GM20000 (cell line): ENCODE results near the gene RIMBP2.

Source experiments
- DNase-seq: peaks from one replicate; pipeline ENCODE4 v3.0.0; 2012; ENCODE audit warnings: low spot score
- TF ChIP-seq, protein P1 (sequence below): IDR thresholded peaks from 2 replicates; pipeline ENCODE4 v1.5.1; 2012; ENCODE audit warnings: mild to moderate bottlenecking, control low read depth; ENCODE audit errors: extremely low read depth, missing control alignments

Gene RIMBP2

DNA sequence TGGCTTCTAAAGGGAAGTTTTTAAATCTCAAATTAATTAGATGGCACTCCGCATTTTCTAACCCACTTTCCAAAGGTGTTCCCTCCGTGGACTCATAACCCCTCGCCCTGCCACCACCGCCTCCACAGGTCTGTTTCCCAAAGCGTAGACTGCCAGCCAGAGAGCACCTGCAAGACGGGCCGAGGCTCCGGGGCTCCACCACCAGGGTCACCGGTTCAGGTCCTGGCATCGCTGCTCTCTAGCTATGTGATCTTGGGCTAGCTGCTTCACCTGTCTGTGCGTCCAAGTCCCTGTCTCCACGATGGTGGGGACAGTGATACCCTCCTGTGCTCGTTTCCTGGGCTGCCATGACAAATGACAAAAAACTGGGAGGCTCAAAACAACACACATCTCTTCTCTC is 11.5 kb downstream of the RIMBP2 start:
- TF ChIP-seq, protein P1, sequence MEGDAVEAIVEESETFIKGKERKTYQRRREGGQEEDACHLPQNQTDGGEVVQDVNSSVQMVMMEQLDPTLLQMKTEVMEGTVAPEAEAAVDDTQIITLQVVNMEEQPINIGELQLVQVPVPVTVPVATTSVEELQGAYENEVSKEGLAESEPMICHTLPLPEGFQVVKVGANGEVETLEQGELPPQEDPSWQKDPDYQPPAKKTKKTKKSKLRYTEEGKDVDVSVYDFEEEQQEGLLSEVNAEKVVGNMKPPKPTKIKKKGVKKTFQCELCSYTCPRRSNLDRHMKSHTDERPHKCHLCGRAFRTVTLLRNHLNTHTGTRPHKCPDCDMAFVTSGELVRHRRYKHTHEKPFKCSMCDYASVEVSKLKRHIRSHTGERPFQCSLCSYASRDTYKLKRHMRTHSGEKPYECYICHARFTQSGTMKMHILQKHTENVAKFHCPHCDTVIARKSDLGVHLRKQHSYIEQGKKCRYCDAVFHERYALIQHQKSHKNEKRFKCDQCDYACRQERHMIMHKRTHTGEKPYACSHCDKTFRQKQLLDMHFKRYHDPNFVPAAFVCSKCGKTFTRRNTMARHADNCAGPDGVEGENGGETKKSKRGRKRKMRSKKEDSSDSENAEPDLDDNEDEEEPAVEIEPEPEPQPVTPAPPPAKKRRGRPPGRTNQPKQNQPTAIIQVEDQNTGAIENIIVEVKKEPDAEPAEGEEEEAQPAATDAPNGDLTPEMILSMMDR: no peak
- no peak for DNase-seq

- TF ChIP-seq, protein P1: no peak
Observed at GRCh38 chr12:130703733-130704375, 12.2 kb downstream of the RIMBP2 start.

DNA sequence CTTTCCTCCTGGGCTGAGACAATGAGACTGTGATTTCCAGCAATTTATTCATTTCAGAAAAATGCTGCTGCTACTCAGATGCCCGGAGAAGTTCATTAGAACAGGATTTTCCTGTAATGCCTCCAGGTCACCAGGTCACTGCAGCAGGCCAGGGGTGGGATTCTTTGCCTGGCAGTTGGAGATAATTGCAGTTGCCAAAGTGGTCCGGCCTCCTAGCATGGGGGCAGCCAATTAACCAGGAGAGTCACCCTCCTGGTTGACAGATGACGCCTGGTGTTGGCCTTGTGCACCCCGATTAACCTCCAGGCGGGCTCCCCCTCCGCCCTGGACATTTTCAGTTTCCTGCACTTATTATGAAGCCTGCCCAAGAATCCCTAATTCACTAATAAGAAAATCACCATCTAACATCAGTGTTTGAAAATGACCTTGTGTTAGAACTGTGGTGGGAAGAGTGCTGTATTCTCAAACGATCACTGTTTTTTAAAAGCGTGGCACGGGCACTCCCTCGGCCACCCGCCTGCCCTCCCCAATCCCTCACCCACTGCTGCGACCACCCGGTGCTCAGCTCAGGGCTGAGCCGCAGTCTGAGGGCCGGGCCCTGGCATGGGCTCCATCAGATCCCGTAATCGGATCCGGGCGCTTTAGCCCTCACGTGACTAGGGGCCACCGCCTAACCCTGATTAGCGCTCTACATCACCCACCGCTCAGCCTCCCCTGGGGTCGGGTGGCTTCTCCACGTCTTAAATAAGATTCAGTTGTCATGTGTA is 12.9 kb downstream of the RIMBP2 start:
- TF ChIP-seq, protein P1: no peak
- no peak for DNase-seq

More at GRCh38 chr12:130703733-130704375, 12.2 kb downstream of the RIMBP2 start:
- DNase-seq: no peak

GRCh38 chr12:130701402-130701744 is 14.7 kb downstream of the RIMBP2 start:
- DNase-seq: no peak
- TF ChIP-seq, protein P1: no peak

DNA sequence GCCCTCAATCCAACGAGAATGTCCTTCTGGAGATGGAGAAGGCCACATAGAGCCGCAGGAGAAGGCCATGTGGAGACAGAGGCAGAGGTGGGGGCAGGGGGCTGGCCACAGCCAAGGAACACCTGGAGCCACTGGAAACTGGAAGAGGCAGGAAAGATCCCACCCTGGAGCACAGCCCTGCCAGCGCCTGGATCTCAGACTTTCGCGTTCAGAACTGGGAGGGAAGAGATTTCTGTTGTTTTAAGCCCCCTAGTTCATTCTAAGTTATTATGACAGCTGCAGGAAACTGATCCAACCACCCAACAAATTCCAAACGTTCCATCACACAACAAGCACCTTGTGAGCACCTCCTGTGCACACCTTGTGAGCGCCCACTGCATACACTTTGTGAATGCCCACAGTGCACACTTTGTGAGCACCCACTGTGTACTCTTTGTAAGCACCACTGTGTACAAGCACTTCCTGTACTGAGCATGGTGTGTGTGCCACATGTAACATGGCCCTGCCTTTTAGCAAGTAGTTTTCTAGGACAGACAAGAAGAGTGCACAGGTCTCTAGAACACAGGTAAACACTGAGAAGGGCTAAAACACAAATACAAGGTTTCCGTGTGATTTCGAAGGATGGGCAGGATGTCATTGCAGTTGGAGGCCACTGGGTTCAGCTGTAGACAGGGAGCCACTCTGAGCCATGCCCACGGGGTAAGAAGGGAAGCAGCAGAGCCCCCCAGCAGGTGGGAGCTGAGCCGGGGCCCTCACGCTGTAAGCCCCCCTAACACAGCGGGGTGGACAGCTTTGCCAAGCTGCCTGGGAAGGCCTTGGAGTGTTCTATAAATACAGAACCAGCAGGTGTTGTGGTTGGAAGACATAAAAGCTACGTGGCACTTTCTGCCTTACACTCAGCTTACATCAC is 15.4 kb downstream of the RIMBP2 start:
- DNase-seq: no peak
- TF ChIP-seq, protein P1: no peak

GRCh38 chr12:130698106-130698505 is 18.0 kb downstream of the RIMBP2 start:
- TF ChIP-seq, protein P1: no peak
- no peak for DNase-seq
